Right lobe of liver (tissue), 4 donors: ENCODE results near the gene UBASH3B.
"Not testable (repeated sequence)": the region's sequence is repeated elsewhere in the genome, so short reads cannot be mapped to it uniquely, and the experiment has no call there.

Source experiments
- POLR2A ChIP-seq: fragments of 450-650 bp; IDR thresholded peaks from one replicate; pipeline ENCODE4 v1.6.1; 2017; ENCODE audit warnings: antibody characterized with exemption, mild to moderate bottlenecking
- TF ChIP-seq, protein P1 (sequence below), 4 donors: fragments of 200-600 bp in 3 of 4; fragments of 450-650 bp in 1 of 4; IDR thresholded peaks; one replicate each; pipeline versions ENCODE4 v1.5.1 to v1.8.0; 2016 to 2022; ENCODE audit warnings: antibody characterized with exemption in 4 of 4, mild to moderate bottlenecking in 2 of 4
- donor health status: DM: no; HTN: no; CAD: no.
- donor health status: DM: no; HTN: no; CAD: no.
- donor health status: DM: no; HTN: yes; CAD: no.

DNA sequence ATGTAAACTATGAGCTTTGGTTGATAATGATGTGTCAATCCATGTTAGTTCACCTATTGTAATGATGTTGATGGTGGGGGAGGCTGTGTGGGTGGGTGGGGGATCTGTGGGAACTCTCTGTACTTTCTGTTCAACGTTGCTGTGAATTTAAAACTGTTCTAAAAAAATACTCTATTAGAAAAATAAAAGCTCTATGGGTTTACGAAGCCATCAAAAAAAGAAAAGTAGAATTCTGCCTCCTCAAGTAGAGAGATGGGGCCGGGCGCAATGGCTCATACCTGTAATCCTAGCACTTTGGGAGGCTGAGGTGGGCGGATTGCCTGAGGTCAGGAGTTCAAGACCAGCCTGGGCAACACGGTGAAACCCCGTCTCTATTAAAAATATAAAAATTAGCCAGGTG, 30.0 kb upstream of the UBASH3B start:
- TF ChIP-seq, protein P1, sequence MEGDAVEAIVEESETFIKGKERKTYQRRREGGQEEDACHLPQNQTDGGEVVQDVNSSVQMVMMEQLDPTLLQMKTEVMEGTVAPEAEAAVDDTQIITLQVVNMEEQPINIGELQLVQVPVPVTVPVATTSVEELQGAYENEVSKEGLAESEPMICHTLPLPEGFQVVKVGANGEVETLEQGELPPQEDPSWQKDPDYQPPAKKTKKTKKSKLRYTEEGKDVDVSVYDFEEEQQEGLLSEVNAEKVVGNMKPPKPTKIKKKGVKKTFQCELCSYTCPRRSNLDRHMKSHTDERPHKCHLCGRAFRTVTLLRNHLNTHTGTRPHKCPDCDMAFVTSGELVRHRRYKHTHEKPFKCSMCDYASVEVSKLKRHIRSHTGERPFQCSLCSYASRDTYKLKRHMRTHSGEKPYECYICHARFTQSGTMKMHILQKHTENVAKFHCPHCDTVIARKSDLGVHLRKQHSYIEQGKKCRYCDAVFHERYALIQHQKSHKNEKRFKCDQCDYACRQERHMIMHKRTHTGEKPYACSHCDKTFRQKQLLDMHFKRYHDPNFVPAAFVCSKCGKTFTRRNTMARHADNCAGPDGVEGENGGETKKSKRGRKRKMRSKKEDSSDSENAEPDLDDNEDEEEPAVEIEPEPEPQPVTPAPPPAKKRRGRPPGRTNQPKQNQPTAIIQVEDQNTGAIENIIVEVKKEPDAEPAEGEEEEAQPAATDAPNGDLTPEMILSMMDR (IDR thresholded peaks at IDR 0.05), result not testable (repeated sequence)
- TF ChIP-seq POLR2A, result not testable (repeated sequence)
